Measurements from ENCODE around the gene NPM1.
"Not testable (repeated sequence)": the region's sequence is repeated elsewhere in the genome, so short reads cannot be mapped to it uniquely, and the experiment has no call there.

The NPM1 gene

DNA sequence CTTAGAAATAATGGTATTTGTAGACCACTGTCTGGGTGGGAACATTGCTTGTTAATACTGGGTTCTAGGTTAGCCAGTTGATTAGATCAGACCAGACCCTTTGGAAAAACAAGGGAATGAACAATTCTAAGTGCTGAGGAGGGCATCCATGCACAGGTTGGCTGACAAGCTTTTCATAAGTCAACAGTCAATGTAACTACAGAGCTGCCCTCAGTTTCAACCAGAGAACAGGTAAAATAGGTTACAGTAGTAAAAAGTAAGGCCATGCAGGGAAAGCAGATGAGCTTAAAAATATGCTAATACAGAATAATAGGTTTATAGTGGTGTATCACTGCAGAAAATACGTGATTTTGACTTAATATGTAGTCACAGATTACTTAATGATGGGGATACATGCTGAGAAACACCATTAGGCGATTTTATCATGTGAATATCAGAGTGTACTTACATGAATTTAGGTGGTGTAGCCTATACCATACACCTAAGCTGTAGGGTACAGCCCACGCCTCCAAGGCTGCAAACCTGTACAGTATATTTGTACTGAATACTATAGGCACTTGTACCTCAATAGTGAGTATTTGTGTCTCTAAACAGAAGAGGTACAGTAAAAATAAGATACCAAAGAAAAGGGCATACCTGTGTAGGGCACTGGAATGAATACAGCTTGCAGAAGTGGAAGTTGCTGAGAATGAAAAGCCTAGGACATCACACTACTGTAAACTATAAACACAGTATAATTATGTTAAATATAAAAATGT lies 25.7 kb downstream of the NPM1 start:
- no peak for DNase-seq
- peak; percentile 8 for ATAC-seq

DNA sequence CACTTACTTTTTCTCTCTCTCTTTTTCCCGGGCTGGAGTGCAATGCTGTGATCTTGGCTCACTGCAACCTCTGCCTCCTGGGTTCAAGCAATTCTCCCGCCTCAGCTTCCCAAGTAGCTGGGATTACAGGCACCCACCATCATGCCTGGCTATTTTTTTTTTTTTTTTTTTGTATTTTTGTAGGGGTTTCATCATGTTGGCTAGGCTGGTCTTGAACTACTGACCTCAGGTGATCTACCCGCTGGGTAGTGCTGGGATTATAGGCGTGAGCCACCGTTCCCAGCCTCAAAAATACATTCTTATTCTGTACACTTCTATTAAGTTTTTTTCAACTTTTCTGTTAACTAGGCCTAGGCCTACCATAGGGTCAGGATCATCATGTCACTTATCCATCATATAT lies 26.3 kb downstream of the NPM1 start:
- peak; percentile 8 for ATAC-seq
- not testable (repeated sequence) for DNase-seq

DNA sequence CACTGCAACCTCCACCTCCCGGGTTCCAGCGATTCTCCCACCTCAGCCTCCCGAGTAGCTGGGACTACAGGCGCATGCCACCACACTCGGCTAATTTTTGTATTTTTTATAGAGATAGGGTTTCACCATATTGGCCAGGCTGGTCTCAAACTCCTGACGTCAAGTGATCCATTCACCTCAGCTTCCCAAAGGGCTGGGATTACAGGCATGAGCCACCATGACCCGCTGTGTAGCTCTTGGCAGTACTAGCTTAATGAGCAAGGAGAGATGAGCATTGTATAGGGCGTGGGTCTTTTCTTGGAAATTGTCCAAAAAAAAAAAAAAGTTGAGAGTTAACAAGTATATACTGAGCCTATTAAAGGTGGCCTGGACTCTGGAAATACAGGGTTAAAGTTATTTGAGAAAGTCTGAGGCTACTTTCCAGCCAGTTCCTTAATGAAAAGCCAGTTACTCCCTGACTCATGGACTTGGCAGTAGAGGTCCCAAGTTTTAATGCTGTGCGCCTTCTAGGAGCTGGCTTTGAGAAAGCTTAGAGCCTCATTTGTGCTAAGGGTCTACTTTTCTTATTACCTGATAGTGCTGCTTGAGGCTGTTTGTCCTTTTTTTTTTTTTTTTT lies 27.6 kb downstream of the NPM1 start:
- ATAC-seq (no peak), DNase-seq (no peak)

DNA sequence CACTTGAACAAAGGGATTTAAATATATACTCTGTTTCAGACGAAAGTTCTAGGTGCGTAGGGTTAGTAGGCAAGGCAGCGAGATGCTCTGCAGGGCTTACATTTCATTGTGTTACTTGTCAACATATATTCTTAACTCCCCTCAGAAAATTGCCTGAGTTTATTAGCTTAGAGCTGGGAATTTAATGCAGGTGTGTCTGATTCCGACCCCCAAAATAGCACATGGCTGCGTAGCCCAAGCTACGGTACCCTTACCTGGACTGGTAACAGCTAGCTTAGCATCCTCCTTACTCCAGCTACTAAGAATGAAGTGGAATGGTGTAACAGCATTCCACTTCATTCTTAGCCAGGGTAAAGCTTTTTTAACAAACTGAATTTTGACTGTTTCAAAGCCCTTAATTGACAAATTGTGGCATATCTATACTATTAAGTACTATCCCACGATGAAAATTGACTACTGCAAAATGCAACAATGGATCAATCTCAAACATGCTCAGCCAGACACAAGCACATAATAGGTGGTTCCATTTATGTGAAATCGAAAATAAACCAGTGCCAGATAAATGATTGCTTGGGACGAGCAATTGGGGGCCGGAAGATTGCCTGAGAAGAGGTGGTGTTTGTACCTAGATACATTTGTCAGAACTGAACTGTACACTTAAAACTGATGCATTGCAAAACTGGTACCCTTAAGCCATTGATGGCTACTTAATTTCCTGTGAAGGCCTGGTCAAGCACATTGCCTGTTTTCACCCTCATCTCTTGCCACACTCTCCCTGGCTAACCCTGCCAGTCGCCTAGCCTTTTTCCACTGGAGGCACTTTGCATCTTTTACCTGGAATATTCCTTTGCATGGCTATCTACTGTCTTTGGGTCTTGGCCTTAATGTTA lies 28.8 kb downstream of the NPM1 start:
- no peak for ATAC-seq
- DNase-seq, result no peak

DNA sequence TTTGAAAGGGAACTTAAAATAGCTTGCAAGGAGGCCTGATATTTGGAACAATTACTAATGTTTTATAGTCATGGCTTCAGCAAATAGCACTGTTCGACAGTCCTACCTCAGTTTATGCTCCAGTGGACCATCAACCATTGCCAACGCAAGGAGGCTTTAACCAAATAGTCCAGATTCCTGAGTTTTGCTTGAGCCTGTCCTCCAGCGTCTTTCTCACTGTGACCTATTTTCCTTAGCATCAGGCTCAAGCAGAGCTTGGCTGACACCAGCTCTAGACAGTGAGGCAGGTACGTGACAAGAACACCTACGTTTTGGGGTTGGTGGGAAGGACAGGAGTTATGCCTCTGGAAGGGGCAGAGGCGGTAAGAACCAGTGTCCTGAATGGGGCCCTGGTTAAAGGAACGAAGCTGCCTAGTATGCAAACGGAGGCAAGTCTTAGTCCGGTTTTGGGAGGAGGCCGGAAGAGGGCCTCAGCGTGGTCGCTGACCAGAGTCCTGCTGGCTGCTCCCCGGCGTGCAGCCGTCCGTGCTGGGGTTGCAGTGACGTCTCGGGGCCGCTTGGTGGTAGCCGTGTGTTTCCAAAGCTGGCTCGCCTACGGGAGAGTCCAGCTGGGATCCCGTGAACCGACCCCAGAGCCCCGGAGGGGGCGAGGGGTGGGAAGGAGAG lies 30.8 kb downstream of the NPM1 start:
- ATAC-seq, result peak; percentile 45
- peak; percentile 72 for DNase-seq

DNA sequence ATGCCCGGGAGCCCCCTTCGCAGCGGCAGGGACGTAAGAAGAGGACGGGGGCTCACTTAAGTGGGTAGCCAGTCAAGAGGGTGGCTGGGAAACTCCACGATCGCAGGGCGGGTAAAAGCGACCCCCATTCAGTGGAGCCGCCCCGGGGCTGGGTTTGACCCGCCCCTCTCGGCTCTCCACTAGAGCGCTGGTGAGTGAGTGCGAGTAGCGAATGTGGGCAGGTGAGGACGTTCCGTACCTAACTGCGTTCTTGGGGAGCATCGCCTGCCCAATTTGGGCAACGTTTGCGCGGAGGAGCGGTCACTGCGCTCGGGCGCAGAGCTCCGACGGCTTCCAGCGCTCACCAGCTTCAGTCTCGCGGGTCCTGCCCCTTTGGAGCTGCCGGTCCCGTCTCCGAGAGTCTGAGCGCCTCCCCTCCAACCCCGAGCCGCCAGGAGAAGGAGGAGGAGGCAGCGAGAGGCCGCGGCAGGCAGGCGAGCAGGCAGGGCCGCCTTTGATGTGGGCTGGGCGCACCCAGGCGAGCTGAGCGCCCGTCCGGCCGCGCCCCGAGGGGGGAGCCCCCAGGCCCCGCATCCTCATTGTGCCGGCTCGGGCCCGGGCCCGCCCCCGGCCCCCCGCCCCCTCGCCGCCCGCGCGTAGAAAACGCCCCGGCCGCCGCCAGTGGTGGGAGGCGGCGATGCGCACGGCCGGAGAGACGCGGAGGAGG lies 31.5 kb downstream of the NPM1 start, which contains the start of gene FGF18:
TSS of gene FGF18 (plus strand) at position 666 of the 706 bp plus-strand sequence. CDS start 553 bp downstream, outside the sequence.
- DNase-seq (peak; percentile 48), ATAC-seq (peak; percentile 29)

DNA sequence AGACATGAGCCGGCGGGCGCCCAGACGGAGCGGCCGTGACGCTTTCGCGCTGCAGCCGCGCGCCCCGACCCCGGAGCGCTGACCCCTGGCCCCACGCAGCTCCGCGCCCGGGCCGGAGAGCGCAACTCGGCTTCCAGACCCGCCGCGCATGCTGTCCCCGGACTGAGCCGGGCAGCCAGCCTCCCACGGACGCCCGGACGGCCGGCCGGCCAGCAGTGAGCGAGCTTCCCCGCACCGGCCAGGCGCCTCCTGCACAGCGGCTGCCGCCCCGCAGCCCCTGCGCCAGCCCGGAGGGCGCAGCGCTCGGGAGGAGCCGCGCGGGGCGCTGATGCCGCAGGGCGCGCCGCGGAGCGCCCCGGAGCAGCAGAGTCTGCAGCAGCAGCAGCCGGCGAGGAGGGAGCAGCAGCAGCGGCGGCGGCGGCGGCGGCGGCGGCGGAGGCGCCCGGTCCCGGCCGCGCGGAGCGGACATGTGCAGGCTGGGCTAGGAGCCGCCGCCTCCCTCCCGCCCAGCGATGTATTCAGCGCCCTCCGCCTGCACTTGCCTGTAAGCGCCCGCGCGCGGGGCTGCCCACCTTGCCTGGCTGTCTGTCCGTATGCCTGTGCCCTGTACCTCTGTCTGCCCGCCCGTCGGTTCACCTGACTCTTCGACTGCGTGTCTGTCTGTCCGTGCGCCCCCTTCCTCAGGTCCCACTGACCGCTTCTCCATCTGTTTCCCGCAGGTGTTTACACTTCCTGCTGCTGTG lies 32.2 kb downstream of the NPM1 start:
- ATAC-seq (peak; percentile 30), DNase-seq (peak; percentile 34)

DNA sequence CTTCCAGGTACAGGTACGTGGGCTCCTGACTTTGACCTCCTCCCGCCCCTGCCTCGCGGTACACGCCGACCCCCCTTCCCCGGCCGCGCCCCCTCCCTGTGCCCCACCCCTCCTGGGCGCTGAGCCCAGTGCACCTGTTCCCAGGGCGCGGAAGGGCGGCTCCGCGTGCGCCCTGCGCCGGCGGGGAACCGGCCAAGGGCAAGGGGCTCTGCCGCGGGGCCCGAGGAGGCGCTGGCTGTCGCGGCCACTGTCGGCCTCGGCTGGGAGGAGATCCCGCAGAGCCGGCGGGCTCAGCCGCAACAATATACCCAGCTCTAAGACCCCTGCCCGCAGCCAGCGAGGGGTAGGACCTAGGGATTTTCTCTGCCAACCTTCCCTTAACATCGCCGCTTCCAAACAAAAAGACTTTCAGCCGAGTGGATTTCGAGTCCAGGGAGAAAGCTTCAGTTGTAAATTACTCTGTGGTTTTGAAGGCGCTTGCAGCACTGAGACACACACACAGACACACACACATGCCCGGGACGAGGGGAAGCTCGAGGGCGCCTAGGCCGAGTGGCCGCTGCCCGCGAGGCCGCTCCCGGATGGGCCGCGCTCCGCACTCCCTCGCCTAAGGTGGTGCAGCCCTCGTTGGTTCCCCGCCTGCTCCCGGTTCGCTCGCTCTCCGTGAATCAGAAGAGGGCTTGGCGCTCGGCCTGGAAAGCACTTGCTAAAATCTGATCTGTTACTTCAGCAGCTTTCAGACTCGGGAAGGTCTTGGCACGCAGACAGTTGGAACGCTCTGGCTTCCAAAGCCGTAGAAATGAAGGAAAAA lies 33.0 kb downstream of the NPM1 start:
- ATAC-seq, result no peak
- no peak for DNase-seq

DNA sequence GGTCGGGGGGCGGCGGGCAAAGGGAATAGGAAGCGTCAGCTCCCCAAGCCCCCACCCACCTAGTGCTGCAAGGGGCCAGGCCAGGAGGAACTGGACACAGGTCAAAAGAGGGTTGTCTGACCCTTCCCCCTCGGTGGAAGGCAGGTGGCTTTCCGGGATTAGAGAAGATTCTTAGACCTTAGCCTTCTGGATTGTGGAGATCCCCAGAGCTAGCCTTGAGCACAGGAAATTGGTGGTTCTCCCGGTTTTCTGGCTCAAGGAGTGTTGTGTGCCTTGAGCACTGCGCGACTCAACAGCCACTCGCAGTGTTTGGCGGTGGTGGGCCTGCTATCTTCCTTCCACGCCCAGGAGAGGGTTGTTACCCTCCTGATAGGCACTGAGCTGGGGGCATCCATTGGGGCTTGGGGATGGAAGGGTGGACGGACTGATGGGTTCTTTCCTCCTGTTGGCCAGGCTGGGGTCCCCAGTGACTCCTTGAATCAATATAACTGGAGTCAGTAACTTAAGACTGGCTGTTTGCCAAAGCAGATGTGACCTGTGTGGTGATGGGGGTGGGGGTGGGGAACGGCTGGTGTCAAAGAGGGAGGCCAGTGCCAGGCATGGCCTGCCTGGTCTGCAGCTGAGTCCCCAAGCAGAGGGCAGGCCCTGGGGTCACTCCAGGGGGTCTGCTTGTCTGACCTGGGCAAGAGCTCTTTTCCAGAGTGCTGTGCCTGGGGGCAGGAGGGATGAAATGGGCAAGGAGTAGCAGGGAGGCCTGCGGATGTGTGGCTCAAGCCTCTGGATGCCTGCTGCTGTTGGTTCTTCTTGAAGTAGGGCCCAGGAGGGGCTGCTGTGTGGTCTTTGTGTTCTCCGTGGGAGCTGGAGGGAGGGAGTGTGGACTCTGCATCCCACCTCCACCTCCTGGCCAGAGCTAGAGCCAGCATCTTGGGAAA lies 33.9 kb downstream of the NPM1 start:
- ATAC-seq (no peak), DNase-seq (no peak)

DNA sequence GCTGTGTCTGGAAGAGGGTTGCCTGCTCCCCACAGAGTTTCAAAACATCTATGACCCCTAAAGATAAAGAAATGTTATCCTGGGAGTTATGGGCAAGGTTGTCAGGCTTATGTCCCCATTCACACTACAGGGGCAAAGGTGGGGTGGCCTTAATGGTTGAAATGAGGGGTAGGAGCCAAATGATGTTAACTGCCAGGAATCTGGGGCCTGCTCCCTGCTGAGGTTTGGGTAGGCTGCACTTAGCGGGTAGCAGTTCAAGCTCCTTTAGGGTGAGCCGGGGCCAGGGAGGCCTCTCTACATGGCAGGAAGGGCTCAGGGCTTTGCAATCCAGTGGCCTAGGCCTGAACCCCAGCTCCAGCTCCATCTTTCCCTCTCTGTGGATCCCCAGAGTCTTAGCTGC lies 34.8 kb downstream of the NPM1 start:
- ATAC-seq, result no peak
- no peak for DNase-seq

DNA sequence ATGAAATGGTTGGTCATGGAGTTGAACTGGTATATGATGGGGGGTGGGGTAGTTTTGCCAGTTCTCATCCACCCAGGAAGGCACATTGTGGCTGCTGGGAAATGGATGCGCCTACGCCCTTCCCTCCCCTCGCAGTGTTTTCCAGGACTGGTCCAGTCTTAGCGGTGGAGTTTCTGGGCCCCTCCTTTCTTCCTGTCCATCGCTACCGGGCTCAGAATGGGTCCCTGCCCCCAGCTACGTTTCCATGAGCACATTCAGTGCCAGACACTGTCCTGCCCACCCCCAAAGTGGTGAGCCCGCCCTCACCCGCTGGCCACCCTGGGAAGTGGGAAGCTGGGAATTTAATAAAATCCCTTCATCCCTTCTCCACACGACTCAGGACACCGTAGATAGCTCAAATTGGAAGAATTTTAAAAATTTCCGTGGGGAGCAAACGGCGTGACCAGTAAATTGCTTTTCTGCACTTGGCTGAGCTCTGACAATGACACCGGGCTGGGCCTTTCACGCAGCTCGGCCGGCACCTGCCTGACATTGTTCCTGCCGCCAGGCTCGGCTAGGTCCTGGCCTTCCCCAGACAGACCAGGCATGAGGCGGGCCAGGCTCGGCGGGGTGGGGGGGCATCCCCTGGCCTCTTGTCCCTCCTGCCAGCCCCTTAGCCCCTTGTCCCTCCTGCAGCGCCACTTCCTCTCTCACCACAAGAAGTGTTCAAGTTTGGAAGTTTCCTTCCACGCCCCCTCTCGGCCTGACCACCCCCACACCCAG lies 35.4 kb downstream of the NPM1 start:
- no peak for ATAC-seq
- DNase-seq, result no peak

DNA sequence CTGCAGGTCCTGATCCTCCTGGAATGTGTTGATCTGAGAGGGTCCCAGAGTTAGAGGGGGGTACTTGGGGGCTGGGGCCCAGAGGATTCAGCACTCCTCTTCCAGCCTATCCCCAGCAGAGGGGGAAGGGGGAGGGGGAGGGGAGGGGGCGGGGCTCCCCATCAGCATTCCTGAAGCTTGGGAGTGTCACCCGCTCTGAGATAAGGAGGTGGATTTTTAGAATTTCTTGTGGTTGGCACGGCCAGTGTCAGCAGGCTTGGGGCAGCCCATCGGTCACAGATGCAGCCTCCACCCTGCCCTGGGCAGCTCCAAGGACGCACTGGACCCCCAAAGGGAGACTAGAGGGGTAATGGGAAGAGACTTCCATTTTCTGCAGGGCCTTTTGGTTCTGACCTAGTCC lies 37.1 kb downstream of the NPM1 start:
- ATAC-seq (no peak), DNase-seq (no peak)

DNA sequence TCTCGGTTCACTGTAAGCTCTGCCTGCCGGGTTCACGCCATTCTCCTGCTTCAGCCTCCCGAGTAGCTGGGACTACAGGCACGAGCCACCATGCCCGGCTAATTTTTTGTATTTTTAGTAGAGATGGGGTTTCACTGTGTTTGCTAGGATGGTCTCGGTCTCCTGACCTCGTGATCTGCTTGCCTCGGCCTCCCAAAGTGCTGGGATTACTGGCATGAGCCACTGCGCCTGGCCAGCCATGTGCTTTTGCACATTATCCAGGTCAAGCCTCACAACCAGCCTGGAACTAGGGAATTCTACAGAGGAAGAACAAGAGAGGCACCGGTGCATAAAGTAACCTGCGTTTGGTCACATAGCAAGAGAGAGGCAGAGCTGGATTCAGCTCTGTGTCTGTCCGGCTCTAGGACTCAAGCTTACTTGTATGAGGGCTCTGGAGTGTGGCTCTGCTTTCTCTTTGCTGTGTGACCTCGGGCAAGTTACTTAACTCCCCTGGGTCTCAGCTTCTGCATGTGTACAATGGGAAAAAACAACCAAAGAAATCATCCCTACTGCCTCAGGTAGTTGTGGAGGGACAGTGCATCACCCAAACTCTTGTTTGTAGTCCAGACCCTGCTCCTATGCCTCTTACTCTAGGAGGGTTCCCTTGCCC lies 38.1 kb downstream of the NPM1 start:
- ATAC-seq (no peak), DNase-seq (no peak)

DNA sequence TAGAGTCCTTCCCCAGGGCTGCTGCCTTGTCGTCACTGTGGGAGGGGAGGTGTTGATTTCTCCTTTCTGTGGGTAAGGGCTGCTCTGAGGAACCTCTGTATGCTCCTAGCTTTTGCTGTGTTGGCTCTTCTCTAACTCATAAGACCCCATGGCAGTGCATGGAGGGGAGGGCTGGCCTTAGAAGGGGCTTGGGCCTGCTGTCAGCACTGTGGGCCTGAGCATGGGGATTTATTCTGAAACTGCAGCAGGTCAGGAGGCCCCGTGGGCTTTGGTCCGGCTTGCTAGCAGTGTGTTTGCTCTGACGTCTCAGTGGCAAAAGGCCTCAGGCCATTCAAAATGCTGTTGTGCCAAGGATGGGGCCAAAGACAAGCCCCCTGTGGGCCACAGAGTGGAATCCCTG lies 38.6 kb downstream of the NPM1 start:
- DNase-seq (no peak), ATAC-seq (no peak)

DNA sequence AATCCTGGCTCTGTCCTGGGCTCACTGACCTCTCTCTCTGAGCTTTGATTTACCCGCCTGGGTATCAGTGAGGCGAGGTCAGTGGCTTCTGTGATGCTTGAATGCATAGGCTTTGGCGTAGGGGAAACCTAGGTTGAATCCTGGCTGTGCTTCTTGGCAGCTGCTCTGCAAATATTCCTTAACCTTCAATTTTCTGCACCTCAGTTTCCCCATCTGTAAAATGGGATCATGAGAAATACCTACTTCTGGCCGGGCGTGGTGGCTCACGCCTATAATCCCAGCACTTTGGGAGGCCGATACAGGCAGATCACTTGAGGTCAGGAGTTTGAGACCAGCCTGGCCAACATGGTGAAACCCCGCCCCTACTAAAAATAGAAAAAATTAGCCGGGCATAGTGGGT lies 39.0 kb downstream of the NPM1 start:
- DNase-seq (no peak), ATAC-seq (no peak)

DNA sequence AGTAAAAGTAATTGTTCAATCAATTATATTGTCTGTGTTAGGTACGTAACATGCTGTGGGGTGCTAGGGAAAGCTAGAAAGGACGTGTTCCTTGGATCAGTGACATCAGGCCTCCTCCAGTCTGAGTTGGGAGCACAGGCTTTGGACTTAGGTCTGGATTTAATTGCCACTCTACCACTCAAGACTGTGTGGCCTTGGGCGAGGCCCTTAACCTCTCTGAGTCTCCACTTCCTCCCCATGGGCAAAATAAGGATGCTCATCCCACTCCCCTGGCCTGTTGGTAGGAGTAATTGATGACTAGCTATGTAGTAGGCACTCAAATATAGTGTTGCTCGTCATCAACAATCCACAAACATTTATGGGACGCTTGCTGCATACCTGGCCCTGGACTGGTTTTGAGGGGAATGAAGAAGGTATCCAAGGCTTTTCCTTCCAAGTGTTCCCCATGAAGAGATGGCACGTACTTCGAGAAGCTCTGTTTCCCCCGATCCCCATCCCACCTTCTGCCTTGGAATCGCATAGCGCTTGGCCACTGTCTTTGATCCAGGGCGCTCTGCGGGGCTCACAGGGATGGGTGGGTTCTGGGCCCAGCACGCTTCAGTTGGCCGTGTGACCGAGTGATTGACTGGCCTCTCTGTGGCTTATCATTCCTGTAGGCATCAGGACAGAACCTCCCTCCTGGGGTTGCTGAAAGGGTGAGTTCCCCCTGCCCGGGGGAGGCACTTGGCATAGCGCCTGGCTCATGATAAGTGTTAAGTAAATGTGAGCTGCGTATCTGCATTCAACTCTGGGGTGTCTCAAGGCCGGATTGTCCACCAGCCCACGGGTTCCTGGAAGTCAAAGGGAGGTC lies 39.9 kb downstream of the NPM1 start:
- no peak for DNase-seq
- no peak for ATAC-seq

Measured in stimulated activated naive CD8-positive, alpha-beta T cell treated with anti-CD3 and anti-CD28 coated beads, Interleukin-15, Interleukin-2, amounts not matched to agents 100 U/mL and 50 U/mL, for 24 hours (primary cell).